ENCODE results near the gene TMEM208. TPM values are rescaled to one million over a fixed set of nuclear protein-coding genes. Genes with fewer than 3 reads are reported as not detected.

Gene TMEM208
- total and polyA plus RNA-seq, 4 donors, result 22.3 to 140 (median 70.2) TPM

- no peak overlapping the region for H3K9ac ChIP-seq (ENCODE audit: low read depth in 1 of 2, low read length in 2 of 2)
- no peaks in the 10 kb centered on the region for H3K9me3 ChIP-seq (ENCODE audit: control insufficient read depth in 4 of 4, low read length in 3 of 4)
- no peak overlapping the region for H3K27ac ChIP-seq (ENCODE audit: low read depth in 1 of 2, low read length in 2 of 2)
- no peaks in the 10 kb centered on the region for H3K36me3 ChIP-seq (ENCODE audit: control insufficient read depth in 4 of 4, insufficient read depth in 3 of 4, low read depth in 1 of 4, low read length in 3 of 4)
- TF ChIP-seq GABPA (IDR thresholded peaks at IDR 0.05 in 1 of 2, conservative IDR thresholded peaks at IDR 0.05 in 1 of 2) (no peak), SP1 (IDR thresholded peaks at IDR 0.05) (no peak), JUND (IDR thresholded peaks at IDR 0.05) (no peak), ATF3 (IDR thresholded peaks at IDR 0.05) (no peak), FOXA1 (IDR thresholded peaks at IDR 0.05) (no peak), RXRA (IDR thresholded peaks at IDR 0.05) (no peak), EGR1 (IDR thresholded peaks at IDR 0.05; ENCODE audit: low read depth in 2 of 2) (no peak), HNF4G (IDR thresholded peaks at IDR 0.05) (no peak), HNF4A (conservative IDR thresholded peaks at IDR 0.05) (no peak), TAF1 (conservative IDR thresholded peaks at IDR 0.05) (no peak), YY1 (IDR thresholded peaks at IDR 0.05) (no peak), FOXA2 (IDR thresholded peaks at IDR 0.05) (no peak), NR2F2 (IDR thresholded peaks at IDR 0.05) (no peak), RAD21 (IDR thresholded peaks at IDR 0.05) (no peak)
- TF ChIP-seq, protein P1, sequence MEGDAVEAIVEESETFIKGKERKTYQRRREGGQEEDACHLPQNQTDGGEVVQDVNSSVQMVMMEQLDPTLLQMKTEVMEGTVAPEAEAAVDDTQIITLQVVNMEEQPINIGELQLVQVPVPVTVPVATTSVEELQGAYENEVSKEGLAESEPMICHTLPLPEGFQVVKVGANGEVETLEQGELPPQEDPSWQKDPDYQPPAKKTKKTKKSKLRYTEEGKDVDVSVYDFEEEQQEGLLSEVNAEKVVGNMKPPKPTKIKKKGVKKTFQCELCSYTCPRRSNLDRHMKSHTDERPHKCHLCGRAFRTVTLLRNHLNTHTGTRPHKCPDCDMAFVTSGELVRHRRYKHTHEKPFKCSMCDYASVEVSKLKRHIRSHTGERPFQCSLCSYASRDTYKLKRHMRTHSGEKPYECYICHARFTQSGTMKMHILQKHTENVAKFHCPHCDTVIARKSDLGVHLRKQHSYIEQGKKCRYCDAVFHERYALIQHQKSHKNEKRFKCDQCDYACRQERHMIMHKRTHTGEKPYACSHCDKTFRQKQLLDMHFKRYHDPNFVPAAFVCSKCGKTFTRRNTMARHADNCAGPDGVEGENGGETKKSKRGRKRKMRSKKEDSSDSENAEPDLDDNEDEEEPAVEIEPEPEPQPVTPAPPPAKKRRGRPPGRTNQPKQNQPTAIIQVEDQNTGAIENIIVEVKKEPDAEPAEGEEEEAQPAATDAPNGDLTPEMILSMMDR (IDR thresholded peaks at IDR 0.05; ENCODE audit: low read depth, low read length, missing input control), result no peak
- TF ChIP-seq, protein P2, sequence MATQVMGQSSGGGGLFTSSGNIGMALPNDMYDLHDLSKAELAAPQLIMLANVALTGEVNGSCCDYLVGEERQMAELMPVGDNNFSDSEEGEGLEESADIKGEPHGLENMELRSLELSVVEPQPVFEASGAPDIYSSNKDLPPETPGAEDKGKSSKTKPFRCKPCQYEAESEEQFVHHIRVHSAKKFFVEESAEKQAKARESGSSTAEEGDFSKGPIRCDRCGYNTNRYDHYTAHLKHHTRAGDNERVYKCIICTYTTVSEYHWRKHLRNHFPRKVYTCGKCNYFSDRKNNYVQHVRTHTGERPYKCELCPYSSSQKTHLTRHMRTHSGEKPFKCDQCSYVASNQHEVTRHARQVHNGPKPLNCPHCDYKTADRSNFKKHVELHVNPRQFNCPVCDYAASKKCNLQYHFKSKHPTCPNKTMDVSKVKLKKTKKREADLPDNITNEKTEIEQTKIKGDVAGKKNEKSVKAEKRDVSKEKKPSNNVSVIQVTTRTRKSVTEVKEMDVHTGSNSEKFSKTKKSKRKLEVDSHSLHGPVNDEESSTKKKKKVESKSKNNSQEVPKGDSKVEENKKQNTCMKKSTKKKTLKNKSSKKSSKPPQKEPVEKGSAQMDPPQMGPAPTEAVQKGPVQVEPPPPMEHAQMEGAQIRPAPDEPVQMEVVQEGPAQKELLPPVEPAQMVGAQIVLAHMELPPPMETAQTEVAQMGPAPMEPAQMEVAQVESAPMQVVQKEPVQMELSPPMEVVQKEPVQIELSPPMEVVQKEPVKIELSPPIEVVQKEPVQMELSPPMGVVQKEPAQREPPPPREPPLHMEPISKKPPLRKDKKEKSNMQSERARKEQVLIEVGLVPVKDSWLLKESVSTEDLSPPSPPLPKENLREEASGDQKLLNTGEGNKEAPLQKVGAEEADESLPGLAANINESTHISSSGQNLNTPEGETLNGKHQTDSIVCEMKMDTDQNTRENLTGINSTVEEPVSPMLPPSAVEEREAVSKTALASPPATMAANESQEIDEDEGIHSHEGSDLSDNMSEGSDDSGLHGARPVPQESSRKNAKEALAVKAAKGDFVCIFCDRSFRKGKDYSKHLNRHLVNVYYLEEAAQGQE (IDR thresholded peaks at IDR 0.05), result no peak
- TF ChIP-seq, protein P3, sequence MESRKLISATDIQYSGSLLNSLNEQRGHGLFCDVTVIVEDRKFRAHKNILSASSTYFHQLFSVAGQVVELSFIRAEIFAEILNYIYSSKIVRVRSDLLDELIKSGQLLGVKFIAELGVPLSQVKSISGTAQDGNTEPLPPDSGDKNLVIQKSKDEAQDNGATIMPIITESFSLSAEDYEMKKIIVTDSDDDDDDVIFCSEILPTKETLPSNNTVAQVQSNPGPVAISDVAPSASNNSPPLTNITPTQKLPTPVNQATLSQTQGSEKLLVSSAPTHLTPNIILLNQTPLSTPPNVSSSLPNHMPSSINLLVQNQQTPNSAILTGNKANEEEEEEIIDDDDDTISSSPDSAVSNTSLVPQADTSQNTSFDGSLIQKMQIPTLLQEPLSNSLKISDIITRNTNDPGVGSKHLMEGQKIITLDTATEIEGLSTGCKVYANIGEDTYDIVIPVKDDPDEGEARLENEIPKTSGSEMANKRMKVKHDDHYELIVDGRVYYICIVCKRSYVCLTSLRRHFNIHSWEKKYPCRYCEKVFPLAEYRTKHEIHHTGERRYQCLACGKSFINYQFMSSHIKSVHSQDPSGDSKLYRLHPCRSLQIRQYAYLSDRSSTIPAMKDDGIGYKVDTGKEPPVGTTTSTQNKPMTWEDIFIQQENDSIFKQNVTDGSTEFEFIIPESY (IDR thresholded peaks at IDR 0.05), result no peak
- TF ChIP-seq, protein P4, sequence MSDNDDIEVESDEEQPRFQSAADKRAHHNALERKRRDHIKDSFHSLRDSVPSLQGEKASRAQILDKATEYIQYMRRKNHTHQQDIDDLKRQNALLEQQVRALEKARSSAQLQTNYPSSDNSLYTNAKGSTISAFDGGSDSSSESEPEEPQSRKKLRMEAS (IDR thresholded peaks at IDR 0.05), result no peak
- 86% methylated on average over 5 of the region's 5 CpGs for WGBS
- peaks cover 8 to 35% (median 26%) of the 10 kb centered on the region in 4 donors for H3K4me1 ChIP-seq (ENCODE audit: control insufficient read depth in 4 of 4, insufficient read depth in 4 of 4, low read length in 3 of 4)
- no peak overlapping the region for H3K4me3 ChIP-seq (ENCODE audit: low read depth in 1 of 3, low read length in 3 of 3)
- DNase-seq (ENCODE audit: low spot score), result no peak
- no peaks in the 10 kb centered on the region for H3K27me3 ChIP-seq (ENCODE audit: control insufficient read depth in 4 of 4, insufficient read depth in 4 of 4, low read length in 3 of 4)
Measured at GRCh38 chr16:67215706-67216105, 11.2 kb upstream of the TMEM208 start.
